GM19043 (cell line): ENCODE data around the gene RPL36AL.

ENCODE experiments used
- ATAC-seq: cut with Tn5 transposase; IDR thresholded peaks from one replicate; pipeline ENCODE4 v1.9.1; 2021; ENCODE audit warnings: low read depth; ENCODE audit not compliant: unreplicated experiment

The RPL36AL gene

GRCh38 chr14:49582113-49582977 lies 38.1 kb downstream of the RPL36AL start:
- no peak for ATAC-seq

- no peak for ATAC-seq
Observed at GRCh38 chr14:49581209-49582112, 39.0 kb downstream of the RPL36AL start.

- no peak for ATAC-seq
Observed at GRCh38 chr14:49579841-49580240, 40.6 kb downstream of the RPL36AL start.

- no peak for ATAC-seq
Observed at GRCh38 chr14:49578141-49578540, 42.3 kb downstream of the RPL36AL start.

- ATAC-seq = no peak
Observed at GRCh38 chr14:49574038-49574437, 46.4 kb downstream of the RPL36AL start.

- no peak for ATAC-seq
Observed at GRCh38 chr14:49569281-49569680, 51.1 kb downstream of the RPL36AL start.
